ENCODE data around the gene ZBTB16.

Gene ZBTB16

DNA sequence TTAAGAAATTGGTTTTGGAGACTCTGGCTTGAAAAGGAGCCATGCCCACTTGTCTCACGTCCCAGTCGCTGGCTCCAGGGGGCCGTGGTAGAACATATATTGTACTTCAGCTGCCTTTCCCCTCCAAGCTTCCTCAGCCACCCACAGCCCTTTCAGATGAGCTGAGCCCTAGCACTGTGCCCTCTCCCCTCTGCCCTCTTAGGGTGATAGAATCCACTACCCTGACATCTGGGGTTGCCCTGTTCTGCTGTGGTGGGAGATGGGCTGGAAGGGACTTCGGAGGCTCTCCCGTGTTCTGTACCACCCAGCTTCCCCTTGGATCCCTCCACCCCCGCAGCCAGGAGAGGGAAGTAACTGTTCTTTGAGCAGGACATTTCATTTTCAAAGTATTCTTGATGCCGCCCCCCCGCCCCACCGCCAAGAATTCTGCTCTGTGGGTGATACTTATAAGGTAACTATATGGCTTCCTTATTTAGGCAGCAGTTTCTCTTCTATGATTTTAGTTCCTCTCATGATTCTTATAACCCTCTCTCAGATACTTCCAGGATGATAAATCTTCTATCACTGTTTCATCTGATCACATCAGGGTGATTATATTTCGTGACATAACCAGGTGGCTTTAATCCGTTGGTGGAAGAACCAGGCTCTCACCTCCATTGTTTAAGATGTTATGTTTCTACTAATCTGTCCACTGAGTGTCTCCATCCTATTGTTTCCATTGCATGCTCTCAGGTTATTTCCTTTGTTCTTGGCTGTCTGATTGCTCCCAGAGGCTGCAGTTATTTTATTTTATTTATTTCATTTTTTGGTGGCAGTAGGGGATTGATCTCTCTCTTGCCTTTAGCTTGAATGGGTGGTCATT lies 24.1 kb downstream of the ZBTB16 start:
- no peak for DNase-seq (ENCODE audit: low spot score)

DNA sequence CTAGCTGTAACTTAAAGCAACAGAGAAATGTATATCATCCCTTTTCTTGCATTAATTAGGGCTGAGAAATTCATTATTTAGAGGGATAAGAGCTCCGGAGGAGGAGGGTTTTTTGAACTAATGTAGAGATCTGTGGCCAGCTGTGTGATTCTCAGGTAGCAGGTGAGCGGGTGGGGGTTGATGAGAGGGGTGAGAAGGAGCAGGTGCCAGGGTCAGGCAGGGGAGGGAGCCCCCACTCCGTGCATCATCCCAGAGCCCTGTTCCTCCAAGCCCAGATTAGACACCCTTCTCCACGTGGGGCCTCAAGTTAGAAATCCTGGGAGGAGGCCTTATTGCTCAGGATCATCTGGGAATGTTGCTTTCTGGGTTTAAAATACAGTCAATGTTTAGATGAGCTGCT lies 24.9 kb downstream of the ZBTB16 start:
- DNase-seq (ENCODE audit: low spot score) = no peak

DNA sequence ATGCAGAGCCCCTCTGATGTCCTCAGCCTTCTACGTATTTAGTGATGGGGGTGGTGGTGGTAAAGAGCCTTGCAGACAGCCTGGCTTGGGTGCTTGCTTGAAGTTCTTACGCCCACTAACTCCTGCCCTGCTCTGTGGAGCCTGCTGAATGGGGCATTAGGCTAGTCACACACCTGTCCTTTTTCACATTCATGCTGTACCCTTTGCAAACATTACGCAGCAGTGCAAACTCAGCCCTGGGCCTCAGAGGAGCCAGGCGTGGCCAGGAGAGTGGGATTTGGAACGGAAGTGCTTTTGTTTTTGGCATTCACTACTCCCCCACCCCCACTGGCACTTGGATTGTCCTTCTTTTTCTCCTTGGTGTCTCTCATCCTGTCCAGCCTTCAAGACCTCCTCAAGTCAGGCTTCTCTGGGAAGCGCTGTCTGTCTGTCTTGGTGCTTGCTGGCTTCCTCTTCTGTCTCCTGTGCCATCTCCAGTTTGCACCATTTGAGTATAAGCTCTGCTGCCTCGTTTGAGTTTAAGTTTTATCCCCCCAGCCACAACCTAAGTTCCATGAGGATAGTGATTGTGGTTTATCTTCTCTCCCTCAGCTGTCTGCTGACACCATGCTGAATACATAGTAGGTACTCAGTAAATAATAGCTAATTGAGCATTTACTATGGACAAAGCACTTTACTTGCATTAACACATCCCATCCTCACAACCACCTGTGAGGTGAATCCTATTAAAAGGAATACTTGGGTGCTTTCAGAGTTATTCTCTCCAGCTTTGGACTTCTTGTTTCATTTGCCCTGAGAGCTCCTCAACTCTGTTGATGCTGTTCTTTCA lies 26.7 kb downstream of the ZBTB16 start:
- no peak for DNase-seq (ENCODE audit: low spot score)

DNA sequence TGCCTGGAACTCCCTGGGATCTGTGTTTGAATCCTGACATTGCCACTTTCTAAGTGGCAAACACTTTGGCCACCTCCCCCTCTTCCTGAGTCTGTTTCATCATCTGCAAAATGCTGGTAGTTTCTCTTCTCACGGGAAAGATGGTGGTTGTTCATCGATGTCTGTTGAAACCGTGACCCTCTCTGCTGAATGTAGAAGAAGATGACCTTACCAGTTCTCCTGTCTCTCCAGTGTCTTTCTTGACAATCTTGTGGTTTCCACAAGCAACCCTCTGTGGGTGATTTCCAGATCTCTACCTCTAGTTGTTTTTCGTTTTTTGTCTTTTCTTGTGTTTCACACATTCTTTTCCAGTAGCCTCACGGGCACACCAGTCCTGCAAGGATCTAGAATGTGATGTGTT lies 27.5 kb downstream of the ZBTB16 start:
- DNase-seq (ENCODE audit: low spot score) = no peak

DNA sequence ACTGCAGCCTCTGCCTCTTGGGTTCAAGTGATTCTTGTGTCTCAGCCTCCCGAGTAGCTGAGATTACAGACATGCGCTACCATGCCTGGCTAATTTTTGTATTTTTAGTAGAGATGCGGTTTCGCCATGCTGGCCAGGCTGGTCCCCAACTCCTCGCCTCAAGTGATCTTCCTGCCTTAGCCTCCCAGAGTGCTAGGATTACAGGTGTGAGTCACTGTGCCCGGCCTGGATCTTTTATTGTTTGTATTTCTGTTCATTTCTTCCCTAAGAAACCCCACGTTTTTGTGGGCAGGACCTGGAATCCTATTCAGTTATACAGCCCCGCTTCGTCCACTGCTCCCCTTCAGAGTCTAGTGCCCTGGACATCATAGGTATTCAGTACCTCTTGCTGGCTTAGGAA lies 28.7 kb downstream of the ZBTB16 start:
- no peak for DNase-seq (ENCODE audit: low spot score)

DNA sequence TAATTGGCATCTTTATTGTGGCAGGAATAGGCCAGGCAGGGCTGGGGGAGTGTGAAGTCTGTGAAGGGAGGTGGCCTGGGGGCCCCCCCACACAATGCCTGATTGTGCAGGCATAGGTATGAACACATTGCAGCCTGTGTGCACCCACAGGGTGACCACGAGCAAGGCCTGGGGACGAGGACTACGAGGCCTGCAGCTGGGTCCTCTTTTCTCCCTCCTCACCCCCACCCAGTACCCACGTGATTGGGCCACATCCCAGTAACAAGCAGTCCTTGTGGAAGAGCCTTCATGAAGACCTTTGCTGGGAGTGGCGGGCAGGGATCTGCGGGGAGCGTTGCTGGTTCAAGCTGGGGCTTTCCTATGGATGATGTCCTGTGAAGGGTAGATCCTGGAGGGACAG lies 29.3 kb downstream of the ZBTB16 start:
- peak; percentile 23 for DNase-seq (ENCODE audit: low spot score)

DNA sequence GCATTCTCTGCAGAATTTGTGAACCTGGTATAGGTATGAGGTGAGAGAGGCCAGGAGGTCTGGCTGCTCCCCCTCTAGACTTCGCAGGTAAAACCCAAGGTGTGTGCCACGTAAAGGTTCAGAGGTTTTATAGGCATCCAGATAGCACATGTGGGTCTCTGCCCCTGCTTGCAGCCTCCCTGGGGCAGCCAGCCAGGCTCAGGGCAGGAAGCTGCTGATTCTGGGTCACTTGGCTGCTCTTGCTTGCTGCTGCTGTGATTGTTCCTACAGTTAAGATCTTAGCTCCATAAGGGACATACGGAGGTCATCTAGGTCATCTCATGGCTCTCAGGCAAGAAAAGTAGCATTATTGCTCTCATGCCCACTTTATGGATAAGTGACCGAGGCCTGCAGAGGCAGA lies 30.2 kb downstream of the ZBTB16 start:
- no peak for DNase-seq (ENCODE audit: low spot score)

DNA sequence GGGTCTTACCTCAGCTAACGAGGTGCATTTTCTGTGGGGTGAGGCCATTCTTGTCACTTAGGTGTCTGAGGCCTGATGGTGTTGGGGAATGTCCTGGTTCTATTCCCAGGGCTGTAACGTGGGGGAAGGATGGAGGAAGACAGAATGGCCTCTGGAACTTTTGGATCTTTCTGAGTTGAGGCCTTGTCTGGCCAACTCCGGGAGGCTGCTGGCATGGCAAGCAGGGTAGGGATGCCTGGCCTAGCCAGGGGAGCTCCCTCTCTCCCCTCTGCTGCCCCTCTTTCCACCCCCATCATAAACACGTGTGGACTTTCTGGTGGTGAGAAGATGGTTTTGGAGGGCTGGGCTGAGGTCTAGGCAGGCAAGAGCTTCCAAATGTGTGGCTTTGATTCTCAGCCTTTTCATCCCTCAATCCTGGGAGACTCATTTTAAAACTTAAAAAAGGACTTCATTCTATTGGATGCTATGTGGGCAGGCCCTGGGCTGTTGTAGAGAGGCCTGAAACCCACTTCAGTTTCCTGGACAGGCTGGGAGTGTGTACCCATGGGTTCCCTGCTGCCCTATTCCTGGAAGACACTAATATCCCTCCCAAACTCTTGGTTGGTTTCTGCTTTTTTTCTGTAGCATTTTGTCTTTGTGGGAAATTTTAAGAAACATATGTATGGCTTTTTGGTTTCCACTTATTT lies 30.9 kb downstream of the ZBTB16 start:
- DNase-seq (ENCODE audit: low spot score) = no peak

DNA sequence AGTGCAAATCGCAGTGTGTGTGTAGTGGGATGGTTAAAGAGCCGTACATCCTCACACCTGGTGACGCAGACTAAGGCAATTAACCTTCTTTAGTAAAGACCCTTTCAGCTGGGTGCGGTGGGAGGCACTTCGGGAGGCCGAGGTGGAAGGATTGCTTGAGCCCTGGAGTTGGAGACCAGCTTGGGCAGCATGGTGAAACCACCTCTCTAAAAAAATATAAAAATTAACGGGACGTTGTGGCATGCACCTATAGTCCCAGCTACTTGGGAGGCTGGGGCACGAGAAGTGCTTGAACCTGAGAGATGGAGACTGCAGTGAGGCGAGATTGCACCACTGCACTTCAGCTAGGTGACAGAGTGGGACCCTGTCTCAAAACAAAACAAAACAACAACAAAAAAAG lies 31.5 kb downstream of the ZBTB16 start:
- DNase-seq (ENCODE audit: low spot score) = peak; percentile 22

DNA sequence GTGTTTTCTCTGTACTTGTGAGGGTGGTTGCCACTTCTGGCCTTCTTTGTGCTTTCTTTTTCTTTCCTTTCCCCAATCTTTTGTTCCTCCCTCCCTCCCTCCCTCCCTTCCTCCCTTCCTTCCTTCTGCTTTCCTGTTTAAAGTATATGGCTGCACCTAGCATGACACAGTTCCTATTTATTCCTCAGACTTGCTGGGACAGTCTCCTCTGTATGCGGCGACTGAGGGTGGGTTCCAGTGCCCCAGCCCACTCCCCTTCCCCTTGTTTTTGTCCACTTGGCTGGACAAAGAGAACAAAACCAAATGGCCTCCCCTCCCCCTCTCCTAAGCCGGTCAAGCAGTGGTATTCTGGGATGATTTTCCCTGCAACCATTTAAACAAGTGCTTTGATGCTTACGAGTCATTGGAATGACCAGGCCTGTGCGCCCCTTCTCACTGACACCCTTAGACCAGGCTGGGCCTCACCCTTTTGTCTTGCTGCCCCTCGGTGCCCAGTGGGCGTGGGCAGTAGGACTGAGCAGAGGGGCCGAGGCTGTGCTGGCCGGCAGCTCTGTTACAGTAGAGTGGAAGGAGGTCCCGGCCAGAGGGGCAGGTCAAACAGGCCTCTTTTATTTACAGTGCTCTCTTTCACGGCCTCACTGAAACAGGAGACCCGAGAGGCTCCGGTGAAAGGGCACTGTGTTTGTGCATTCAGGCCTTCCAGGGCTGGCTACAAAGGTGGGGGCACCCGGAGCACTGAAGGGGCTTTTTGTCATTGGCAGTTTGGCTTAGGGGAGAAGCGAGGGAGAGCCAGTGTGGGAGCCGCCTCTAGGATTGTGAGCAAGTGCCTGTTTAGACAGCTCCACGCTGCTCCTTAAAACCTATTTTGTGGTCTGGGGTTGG lies 32.2 kb downstream of the ZBTB16 start:
- peak; percentile 62 for DNase-seq (ENCODE audit: low spot score)

DNA sequence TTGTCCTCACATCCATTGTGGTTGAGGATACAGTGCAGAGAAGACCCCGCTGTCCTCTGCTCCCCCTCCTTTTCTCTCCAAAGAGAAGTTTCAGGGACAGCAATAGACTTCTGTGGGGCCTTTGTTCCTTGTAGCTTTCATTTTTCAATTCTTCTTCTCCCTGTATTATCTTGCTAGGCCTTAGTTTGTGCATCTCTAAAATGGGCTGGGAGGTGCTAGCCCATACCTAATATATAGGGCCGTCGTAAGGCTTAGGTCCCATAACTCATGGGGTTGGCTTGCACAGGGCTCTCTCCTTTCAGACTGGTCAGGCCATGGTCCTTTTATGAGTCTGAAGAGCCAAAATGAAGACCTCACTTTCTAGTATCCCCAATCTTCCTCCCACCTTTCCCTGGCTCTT lies 33.0 kb downstream of the ZBTB16 start:
- peak; percentile 6 for DNase-seq (ENCODE audit: low spot score)

DNA sequence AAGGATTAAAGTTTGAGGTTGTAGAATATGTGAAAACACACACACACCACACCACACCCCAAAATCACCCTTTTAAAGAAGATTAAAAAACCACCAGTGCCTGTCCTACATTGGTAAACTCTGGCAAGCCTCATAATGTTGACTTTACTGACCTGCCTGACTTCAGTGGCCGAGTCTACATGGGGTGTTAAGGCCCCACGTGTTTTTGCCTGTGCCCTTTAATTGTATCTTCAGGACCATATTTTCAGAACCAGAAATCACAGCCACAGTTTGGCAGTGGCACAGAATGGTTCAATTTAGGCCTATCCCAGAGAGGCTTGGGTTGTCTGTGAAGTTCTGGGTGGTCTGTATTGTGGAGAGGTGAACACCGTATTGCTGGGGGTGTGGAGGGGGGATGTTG lies 33.4 kb downstream of the ZBTB16 start:
- DNase-seq (ENCODE audit: low spot score) = no peak

DNA sequence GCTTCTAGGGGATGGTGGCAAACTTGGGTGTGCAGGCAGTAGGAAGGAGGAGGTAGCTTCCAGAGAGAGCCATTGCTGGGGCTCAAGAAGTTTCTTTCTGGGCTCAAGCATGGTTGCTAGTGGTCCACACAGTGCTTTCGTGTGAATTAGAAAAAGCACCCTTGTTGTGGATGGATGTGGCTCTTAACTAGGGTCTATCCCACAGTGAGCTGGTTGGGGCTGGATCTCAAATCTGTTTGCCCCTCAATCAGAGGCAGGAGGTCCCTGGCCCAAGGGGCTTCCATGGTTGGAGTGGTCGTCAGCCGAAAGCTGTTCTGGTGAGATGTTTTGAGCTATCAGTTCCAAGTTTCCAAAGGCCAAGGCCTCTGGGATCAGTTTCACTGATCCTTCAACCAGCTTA lies 35.0 kb downstream of the ZBTB16 start:
- DNase-seq (ENCODE audit: low spot score) = peak; percentile 48

DNA sequence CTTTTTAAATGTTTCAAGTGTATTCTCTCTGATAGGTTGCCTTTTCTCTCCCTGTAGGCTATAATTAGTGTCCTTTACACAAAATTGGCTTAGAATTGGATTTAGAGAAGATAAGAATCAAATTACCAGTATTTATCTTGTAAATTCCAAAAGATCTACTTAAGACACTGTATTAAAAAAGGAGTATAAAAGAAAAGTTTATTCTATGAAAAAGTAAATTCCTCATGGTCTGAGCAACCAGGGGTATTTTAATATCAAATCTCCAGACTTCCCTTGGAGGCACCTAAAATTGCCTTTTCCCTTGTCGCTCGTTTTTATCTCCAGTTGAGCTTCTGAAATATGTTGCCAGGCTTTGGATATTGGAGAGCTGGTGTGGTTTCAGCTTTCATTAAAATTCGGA lies 36.4 kb downstream of the ZBTB16 start:
- no peak for DNase-seq (ENCODE audit: low spot score)

DNA sequence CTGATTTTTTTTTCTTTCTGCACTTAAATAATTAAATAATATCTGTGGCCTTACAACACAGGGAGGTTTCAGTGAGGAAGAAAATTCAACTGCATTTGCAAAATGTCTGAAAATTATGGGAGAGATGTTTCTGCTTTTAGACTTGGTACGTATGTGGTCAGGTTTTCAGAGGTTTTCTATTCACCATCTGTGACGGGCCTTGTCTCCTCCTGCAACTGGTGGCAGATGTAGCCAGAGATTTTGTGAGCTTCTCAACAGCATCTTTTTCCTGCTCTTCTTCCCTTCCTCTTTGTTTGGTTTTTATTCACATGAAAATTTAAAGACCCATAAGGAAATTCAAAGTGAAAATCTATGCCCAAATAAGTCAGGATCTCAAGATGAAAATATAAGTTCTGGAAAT lies 38.3 kb downstream of the ZBTB16 start:
- no peak for DNase-seq (ENCODE audit: low spot score)

DNA sequence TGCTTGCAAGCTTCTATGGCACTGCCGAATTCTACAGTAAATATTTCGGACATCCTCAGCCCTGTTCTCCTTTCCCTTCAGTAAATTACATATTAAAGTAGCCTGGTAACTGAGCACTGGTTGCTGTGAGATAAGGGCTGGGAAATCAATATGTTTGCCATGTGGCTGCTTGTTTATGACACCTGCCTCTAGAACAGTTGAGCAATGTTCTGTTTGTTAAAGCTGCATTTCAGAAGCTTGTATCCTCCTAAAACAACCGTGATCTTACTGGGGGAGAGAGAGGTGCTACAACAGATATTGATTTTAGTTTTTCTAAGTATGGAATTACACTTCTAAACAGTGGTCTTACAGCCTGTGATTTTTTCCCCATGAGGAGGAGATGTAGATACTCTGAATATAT lies 39.4 kb downstream of the ZBTB16 start:
- DNase-seq (ENCODE audit: low spot score) = no peak

DNA sequence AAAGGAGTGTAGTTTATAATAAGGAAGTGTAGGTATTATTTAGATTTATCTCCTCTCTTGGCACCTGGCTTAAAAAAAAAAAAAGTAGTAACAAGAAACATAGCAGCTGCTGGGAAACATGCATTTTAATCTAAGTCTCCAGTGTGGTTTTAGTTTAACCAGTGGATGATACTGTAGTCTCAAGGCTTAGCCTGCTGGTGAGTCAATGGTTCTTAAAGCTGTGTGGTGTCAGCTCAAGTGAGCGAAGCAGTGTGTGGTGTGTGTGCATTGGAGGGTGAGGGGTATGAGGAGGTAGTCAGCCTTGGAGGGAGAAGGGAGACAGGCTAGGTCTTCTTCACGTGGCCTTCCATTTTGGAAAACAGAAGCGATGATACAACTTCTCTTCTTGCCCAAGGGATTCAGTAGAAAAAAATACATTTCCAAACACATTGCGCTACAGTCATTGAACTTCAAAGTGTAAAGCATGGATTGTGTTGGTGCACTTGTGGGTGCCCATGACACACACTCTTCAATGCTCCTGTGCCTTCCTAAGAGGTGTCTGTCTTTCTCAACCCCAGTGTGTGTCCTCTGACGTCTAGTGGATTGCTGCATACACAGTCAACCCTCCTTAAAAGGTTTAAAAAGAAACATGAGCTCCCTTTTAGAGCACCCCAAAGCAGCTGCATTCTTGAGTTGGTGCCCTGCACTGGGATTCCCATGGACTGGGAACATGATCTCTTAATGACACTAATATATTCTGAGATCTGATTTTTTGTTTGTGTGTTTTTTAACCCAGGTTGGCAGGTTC lies 40.1 kb downstream of the ZBTB16 start:
- DNase-seq (ENCODE audit: low spot score) = no peak

DNA sequence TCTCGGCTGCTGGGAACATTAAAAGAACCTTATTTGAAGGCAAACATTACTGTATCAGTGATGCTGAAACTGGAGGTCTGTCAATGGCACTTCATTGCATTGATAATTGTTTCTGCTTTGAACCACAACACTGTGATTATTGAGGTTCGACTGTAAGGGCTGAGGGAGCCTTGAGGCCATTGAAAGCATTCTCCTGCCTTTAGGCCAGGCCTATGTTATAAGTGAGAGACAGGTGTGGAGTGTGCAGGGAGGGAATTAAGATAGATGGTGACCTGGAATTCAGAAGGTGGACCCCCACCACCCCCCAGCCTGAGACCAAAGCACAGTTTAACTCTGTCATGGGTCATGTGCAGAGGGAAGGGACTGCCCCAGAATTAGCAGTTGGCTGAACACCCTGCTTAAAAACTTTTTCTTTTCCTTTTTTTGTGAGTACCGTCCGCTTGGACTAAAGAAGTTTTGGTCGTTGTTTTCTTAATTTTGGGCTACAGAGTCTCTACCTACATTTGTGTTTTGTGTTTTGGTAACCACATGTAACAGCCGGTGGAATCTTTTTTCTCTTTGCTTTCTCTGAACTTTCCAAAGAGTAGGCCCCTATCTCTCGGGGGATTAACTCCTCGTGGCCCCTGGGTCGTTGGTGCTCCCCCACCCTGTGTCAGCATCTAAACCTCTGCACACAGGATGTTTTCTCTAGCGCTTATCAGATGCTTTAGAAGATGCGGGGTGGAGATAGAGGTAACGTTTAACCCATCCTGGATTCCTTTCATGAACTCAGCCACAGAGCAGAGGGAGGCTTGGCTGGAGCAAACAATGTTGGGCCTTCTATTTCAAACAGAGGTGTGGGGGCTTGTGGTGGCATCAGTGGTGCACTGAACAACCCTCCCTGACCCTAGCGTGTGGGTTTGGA lies 43.7 kb downstream of the ZBTB16 start:
- no peak for DNase-seq (ENCODE audit: low spot score)

DNA sequence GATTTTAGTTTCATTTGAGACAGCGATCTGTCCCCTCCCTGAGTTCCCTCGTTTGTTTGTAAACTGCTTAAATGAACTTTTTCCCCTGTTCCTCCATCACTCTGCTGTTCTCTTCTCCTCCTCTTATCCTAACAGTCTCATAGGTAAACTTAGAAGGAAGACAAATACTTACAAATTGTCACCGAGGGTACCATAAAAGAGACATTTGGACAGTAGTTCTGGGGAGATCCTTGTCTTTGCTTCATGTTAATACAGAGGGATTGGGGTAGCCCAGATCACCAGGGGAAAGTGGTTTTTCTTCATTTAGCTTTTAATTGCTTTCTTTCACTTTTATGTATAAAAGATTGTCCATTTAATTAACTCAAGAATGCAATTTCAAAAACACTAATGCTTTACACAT lies 46.1 kb downstream of the ZBTB16 start:
- DNase-seq (ENCODE audit: low spot score) = no peak

DNA sequence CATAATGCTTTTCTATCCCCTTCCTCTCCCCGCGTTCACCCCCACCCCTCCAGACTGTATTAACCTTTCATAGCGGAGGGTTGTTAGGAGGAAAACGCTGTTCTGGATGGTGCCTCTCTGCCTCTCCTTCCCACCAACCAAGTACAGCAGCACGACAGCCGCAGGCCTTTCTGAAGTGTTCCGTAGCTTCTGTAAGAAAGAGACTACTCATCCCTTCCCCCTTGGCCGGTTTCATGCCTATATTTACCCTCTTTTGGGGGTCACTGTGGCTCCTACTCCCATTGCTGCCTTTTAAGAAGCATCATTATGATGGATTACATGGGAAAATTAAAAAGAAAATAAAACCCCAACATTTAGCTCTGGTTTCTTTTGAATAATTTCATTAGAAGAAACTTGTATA lies 46.5 kb downstream of the ZBTB16 start:
- no peak for DNase-seq (ENCODE audit: low spot score)
